PC-3 (cell line): ENCODE data around the gene TRPV6. TPM values are rescaled to one million over a fixed set of nuclear protein-coding genes. Genes with fewer than 3 reads are reported as not detected.

Source experiments
- ATAC-seq: fragments of 200-7000 bp; cut with Tn5 transposase; 2 replicates; pipeline ENCODE4 v1.9.1; 2020; ENCODE audit warnings: mild to moderate bottlenecking, moderate library complexity
- BruUV-seq: library from RNA; stranded (reverse); fragments of 400-500 nt; replicated peaks from 2 replicates; lab custom pipeline; 2021; lab: Mats Ljungman, UMichigan
- CTCF ChIA-PET: fragments of 300-600 bp; sonication (Branson Sonifier 250); formaldehyde crosslinking; loops from one replicate; lab custom pipeline; 2022; ENCODE audit warnings: antibody characterized with exemption; lab: Charles Lee
- POLR2A ChIA-PET: fragments of 300-600 bp; sonication (Branson Sonifier 250); formaldehyde crosslinking; loops from one replicate; lab custom pipeline; 2022; ENCODE audit warnings: antibody characterized with exemption; ENCODE audit not compliant: unreplicated experiment; lab: Charles Lee
- DNase-seq: peaks from one replicate; pipeline ENCODE4 v3.0.0-alpha.2; 2015
- H2AFZ ChIP-seq: fragments of 300-600 bp; sonication (generic); 2 replicates; pipeline ENCODE4 v1.6.0; 2016; ENCODE audit warnings: antibody characterized with exemption, low read length
- H3F3A ChIP-seq: fragments of 300-600 bp; sonication (generic); one replicate; pipeline ENCODE4 v1.6.0; 2017; ENCODE audit warnings: antibody characterized with exemption, low read length, control low read depth, mild to moderate bottlenecking; ENCODE audit not compliant: unreplicated experiment
- H3K27ac ChIP-seq: fragments of 300-600 bp; sonication (generic); 2 replicates; pipeline ENCODE4 v1.5.1; 2016; ENCODE audit warnings: mild to moderate bottlenecking, low read length
- H3K27me3 ChIP-seq: fragments of 300-600 bp; sonication (generic); 2 replicates; pipeline ENCODE4 v1.6.1; 2016; ENCODE audit warnings: low read length, mixed read lengths
- H3K36me3 ChIP-seq: fragments of 300-600 bp; sonication (generic); 2 replicates; pipeline ENCODE4 v1.6.1; 2016; ENCODE audit warnings: low read depth, mixed run types, low read length, mixed read lengths
- H3K4me1 ChIP-seq: fragments of 300-600 bp; sonication (generic); 2 replicates; pipeline ENCODE4 v1.5.1; 2016; ENCODE audit warnings: low read length; ENCODE audit not compliant: insufficient read depth
- H3K4me2 ChIP-seq: fragments of 300-600 bp; sonication (generic); 2 replicates; pipeline ENCODE4 v1.6.0; 2016; ENCODE audit warnings: low read length
- H3K4me3 ChIP-seq: fragments of 300-600 bp; sonication (generic); 2 replicates; pipeline ENCODE4 v1.5.1; 2016; ENCODE audit warnings: mild to moderate bottlenecking, low read length, mixed read lengths
- H3K79me2 ChIP-seq: fragments of 300-600 bp; sonication (generic); 2 replicates; pipeline ENCODE4 v1.6.1; 2017; ENCODE audit warnings: low read length, mixed read lengths
- H3K9ac ChIP-seq: fragments of 300-600 bp; sonication (generic); 2 replicates; pipeline ENCODE4 v1.6.0; 2016; ENCODE audit warnings: mild to moderate bottlenecking, low read length
- H3K9me2 ChIP-seq: fragments of 300-600 bp; sonication (generic); replicated peaks from 2 replicates; pipeline ENCODE4 v1.6.1; 2016; ENCODE audit warnings: mixed run types, low read length, mixed read lengths
- H3K9me3 ChIP-seq: fragments of 300-600 bp; sonication (generic); 2 replicates; pipeline ENCODE4 v1.6.1; 2016; ENCODE audit warnings: low read length, mixed read lengths
- H4K20me1 ChIP-seq: fragments of 300-600 bp; sonication (generic); 2 replicates; pipeline ENCODE4 v1.6.1; 2016; ENCODE audit warnings: low read length, mixed read lengths
- EZH2 ChIP-seq: fragments of 300-600 bp; sonication (generic); IDR thresholded peaks from one replicate; pipeline ENCODE4 v1.6.1; 2017; ENCODE audit warnings: antibody characterized with exemption, mild to moderate bottlenecking, low read length; ENCODE audit not compliant: unreplicated experiment
- EZH2phosphoT487 ChIP-seq: fragments of 300-600 bp; sonication (generic); IDR thresholded peaks from 2 replicates; pipeline ENCODE4 v1.6.1; 2018; ENCODE audit warnings: mild to moderate bottlenecking, antibody characterized with exemption, low read length, borderline replicate concordance
- intact Hi-C: fragments of 100-400 bp; cut with micrococcal nuclease; formaldehyde crosslinking; loops from 2 replicates; pipeline ENCODE4 v1.9.0; 2023
- total RNA-seq: library from RNA; depleted of rRNA; stranded (reverse); fragments of >200 nt; gene quantifications from 2 replicates; pipeline ENCODE4 v1.2.3, GENCODE V29; 2014
- TF ChIP-seq, protein P1 (sequence below): fragments of 300-600 bp; sonication (generic); conservative IDR thresholded peaks from 2 replicates; pipeline ENCODE4 v1.5.1; 2017; ENCODE audit warnings: antibody characterized with exemption, low read depth, mild to moderate bottlenecking, low read length

The TRPV6 gene
- total RNA-seq, 1 experiment from 2014 or later = 1.4 TPM

DNA sequence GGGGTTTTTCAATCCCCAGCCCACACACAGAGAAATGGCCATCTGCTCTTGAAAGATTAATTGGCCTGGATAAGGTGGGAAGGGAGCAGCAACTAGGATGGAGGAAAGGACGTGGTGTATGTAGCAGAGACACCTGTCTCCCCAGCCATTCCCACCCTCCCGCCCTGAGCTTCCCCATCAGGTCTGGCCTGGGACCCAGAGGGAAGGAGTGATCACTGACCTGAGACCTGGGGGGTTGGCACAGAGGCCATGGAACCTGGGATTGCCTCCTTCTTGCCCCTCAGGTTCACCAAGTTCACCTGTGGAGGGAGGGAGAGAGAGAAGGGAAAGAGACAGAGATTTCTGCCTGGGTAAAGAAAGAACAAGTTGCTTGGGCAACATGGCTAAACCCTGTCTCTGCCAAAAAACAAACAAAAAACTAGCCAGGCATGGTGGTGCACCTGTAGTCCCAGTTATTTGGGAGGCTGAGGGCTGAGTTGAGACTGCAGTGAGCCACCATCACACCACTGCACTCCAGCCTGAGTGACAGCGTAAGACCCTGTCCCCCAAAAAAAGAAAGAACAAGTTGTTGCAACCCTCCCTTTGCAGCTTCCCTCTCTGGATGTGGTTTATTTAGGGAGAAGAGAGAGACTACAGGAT is 11.3 kb upstream of the TRPV6 start:
- POLR2A ChIA-PET = no interaction called here
- Histone ChIP-seq H3K79me2 (no peaks in the 10 kb centered on the region), H3K4me2 (no peak overlapping the region), H3K9me3 (no peaks in the 10 kb centered on the region), H4K20me1 (no peaks in the 10 kb centered on the region), H2AFZ (no peak overlapping the region), H3K27ac (no peak overlapping the region), H3K9me2 (no peaks in the 10 kb centered on the region), H3K9ac (no peak overlapping the region), H3F3A (no peaks in the 10 kb centered on the region), H3K27me3 (peaks cover 10% of the 10 kb centered on the region), H3K4me3 (no peak overlapping the region), H3K36me3 (no peaks in the 10 kb centered on the region), H3K4me1 (peaks cover 18% of the 10 kb centered on the region)
- no peak for ATAC-seq
- intact Hi-C loops = no loop called here
- DNase-seq = no peak
- CTCF ChIA-PET = no interaction called here
- TF ChIP-seq EZH2phosphoT487 (no peak), EZH2 (no peak)
- TF ChIP-seq, protein P1, sequence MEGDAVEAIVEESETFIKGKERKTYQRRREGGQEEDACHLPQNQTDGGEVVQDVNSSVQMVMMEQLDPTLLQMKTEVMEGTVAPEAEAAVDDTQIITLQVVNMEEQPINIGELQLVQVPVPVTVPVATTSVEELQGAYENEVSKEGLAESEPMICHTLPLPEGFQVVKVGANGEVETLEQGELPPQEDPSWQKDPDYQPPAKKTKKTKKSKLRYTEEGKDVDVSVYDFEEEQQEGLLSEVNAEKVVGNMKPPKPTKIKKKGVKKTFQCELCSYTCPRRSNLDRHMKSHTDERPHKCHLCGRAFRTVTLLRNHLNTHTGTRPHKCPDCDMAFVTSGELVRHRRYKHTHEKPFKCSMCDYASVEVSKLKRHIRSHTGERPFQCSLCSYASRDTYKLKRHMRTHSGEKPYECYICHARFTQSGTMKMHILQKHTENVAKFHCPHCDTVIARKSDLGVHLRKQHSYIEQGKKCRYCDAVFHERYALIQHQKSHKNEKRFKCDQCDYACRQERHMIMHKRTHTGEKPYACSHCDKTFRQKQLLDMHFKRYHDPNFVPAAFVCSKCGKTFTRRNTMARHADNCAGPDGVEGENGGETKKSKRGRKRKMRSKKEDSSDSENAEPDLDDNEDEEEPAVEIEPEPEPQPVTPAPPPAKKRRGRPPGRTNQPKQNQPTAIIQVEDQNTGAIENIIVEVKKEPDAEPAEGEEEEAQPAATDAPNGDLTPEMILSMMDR = no peak
- no TSS peak for BruUV-seq

DNA sequence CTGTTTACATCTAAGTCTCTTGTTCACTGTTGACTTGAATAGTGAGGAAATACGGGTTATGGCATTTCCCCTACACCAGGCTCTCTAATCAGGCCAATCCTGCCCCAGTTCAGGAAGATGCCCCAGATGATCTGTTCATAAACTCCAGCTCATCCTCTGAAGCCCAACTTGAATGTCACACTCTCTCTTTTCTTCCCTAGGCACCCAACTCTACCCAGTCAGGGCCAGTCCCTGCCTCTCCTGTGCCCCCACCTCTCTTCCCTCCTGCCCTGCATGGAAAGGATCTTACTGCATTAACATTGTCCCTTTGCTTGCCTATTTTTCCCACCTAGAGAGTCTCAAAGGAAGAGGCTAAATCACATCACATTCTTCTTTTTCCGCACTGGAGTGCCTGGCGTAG is 10.6 kb upstream of the TRPV6 start:
- intact Hi-C loops = no loop called here

More for the DNA sequence above, 10.6 kb upstream of the TRPV6 start:
- no peak overlapping the region for H3K4me3 ChIP-seq
- no peak overlapping the region for H2AFZ ChIP-seq
- no peak overlapping the region for H3K4me2 ChIP-seq
- no peak overlapping the region for H3K9ac ChIP-seq
- ChIA-PET POLR2A (no interaction called here), CTCF (no interaction called here)
- H3K27ac ChIP-seq = no peak overlapping the region
- no peaks in the 10 kb centered on the region for H3K9me3 ChIP-seq
- H3K79me2 ChIP-seq = no peaks in the 10 kb centered on the region
- H4K20me1 ChIP-seq = no peaks in the 10 kb centered on the region
- ATAC-seq = no peak
- no peaks in the 10 kb centered on the region for H3F3A ChIP-seq
- no peaks in the 10 kb centered on the region for H3K9me2 ChIP-seq
- H3K27me3 ChIP-seq = peaks cover 10% of the 10 kb centered on the region
- no peaks in the 10 kb centered on the region for H3K36me3 ChIP-seq
- BruUV-seq = no TSS peak
- TF ChIP-seq EZH2phosphoT487 = no peak
- TF ChIP-seq, protein P1 = no peak
- no peak for TF ChIP-seq EZH2
- no peak for DNase-seq
- H3K4me1 ChIP-seq = peaks cover 18% of the 10 kb centered on the region
